ENCODE data around the gene PRDM5. TPM values are rescaled to one million over a fixed set of nuclear protein-coding genes. Genes with fewer than 3 reads are reported as not detected.

PRDM5 gene
- total RNA-seq, 1 experiment from 2014 or later: 1.4 TPM

DNA sequence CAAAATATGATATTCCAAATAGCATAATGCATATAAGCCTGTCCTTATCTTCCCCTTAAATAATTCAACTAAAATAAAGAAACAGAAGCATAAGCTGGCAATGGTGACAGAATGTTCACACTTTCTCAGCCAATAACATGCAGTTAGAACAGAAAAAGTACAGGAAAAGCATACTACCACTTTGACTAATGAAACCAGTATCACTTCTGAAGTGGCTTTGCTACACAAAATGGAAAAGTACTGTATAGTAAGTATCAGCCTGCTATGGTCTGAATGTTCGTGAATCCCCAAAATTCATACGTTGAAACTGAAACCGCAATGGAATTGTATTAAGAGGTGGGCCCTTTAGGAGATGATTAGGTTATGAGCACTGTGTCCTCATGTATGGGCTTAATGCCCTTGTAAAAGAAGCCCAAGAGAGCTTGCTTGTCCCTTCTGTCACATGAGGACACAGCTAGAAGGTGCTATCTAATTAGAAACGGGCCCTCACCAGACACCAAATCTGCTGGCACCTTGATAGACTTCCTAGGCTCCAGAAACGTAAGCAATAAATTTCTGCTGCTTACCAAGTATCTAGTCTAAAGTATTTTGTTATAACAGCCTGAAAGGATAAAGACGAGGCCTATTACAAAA, 102.6 kb downstream of the PRDM5 start:
- Histone ChIP-seq H3K79me2 (ENCODE audit: low read length) (no peaks in the 10 kb centered on the region), H2AFZ (ENCODE audit: low read length) (no peak overlapping the region; the same call in 1 of the 2 replicates), H3K36me3 (ENCODE audit: insufficient read depth, low read length) (no peaks in the 10 kb centered on the region), H3K9me2 (replicated peaks; ENCODE audit: insufficient read depth, low read length) (no peaks in the 10 kb centered on the region), H3K9me3 (ENCODE audit: low read length) (no peaks in the 10 kb centered on the region), H3K9ac (ENCODE audit: low read length) (no peak overlapping the region), H3K27ac (ENCODE audit: low read length) (no peak overlapping the region), H4K20me1 (ENCODE audit: insufficient read depth, low read depth, low read length) (no peaks in the 10 kb centered on the region), H3K4me2 (ENCODE audit: low read depth, low read length, poor library complexity, severe bottlenecking) (no peak overlapping the region), H3K4me3 (ENCODE audit: low read length) (no peak overlapping the region), H3K4me1 (ENCODE audit: low read length) (peaks cover 13% of the 10 kb centered on the region), H3K27me3 (ENCODE audit: low read length) (no peaks in the 10 kb centered on the region)
- no peak for DNase-seq

DNA sequence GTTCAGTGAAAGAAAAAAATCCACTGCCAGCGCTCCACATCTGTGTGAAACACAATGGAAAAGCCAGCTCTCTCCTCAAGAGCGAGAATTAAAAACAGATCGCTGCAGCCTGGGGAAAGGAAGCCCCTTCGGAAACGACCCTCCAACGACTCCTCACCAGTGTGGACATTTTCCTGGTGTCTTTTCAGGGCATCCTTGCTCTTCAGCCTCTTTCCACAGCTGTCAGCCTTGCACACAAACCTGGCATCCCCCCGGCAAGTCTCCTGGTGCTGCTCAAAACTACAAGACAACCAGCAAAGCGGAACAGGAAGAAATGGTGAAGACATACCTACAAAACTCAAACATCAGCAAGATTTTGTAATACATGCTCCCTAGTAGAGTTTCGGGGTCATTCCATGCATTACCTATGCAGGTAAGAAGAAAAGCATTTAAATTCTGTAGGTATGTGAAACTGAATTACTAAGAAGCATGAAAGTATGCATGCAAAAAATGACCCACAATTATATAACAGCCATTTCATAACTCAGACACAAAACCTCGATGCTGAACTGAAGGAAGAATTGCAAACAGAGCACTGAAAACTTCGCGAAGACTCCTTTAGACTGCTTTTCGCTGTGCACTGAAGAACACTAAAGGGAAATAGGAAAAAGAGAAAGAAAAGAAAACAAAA, 106.1 kb downstream of the PRDM5 start:
- no peak for DNase-seq
- H3K4me1 ChIP-seq (ENCODE audit: low read length): peaks cover 7% of the 10 kb centered on the region; the same call in 1 of the 2 replicates
- H3K4me2 ChIP-seq (ENCODE audit: low read depth, low read length, poor library complexity, severe bottlenecking): peak overlapping the region; percentile 58
- H3K36me3 ChIP-seq (ENCODE audit: insufficient read depth, low read length): no peaks in the 10 kb centered on the region
- H3K27me3 ChIP-seq (ENCODE audit: low read length): no peaks in the 10 kb centered on the region
- no peaks in the 10 kb centered on the region for H3K79me2 ChIP-seq (ENCODE audit: low read length)
- peak overlapping the region; percentile 85 for H2AFZ ChIP-seq (ENCODE audit: low read length)
- no peaks in the 10 kb centered on the region for H3K9me3 ChIP-seq (ENCODE audit: low read length)
- H3K9ac ChIP-seq (ENCODE audit: low read length): peak overlapping the region; percentile 26
- no peak overlapping the region for H3K27ac ChIP-seq (ENCODE audit: low read length)
- H3K9me2 ChIP-seq (replicated peaks; ENCODE audit: insufficient read depth, low read length): no peaks in the 10 kb centered on the region
- H4K20me1 ChIP-seq (ENCODE audit: insufficient read depth, low read depth, low read length): no peaks in the 10 kb centered on the region
- peak overlapping the region; percentile 49 for H3K4me3 ChIP-seq (ENCODE audit: low read length)

DNA sequence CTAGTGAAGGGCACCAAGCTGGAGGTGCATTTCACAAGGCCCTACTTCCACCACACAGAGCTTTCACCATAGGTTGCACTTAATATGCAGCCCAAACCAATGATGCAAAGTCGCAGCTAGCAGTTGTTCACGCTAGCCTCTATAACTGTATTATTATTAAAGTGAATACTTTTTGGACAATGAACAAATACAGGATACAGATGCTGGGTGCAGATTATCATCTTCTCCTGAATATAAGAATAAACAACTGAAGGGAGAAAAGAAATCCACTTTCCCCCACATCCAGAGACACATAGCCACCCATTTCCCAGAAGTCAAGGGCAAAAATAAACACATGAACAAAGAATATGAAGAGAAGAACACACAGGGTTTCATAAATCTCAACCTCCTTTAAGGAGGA, 107.2 kb downstream of the PRDM5 start:
- H3K4me3 ChIP-seq (ENCODE audit: low read length): no peak overlapping the region
- no peak for DNase-seq
- no peak overlapping the region for H3K4me2 ChIP-seq (ENCODE audit: low read depth, low read length, poor library complexity, severe bottlenecking)
- H2AFZ ChIP-seq (ENCODE audit: low read length): peak overlapping the region; percentile 62; the same call in 1 of the 2 replicates
- H3K9me2 ChIP-seq (replicated peaks; ENCODE audit: insufficient read depth, low read length): no peaks in the 10 kb centered on the region
- H3K9ac ChIP-seq (ENCODE audit: low read length): no peak overlapping the region
- no peaks in the 10 kb centered on the region for H3K27me3 ChIP-seq (ENCODE audit: low read length)
- no peaks in the 10 kb centered on the region for H3K79me2 ChIP-seq (ENCODE audit: low read length)
- no peaks in the 10 kb centered on the region for H3K9me3 ChIP-seq (ENCODE audit: low read length)
- no peaks in the 10 kb centered on the region for H4K20me1 ChIP-seq (ENCODE audit: insufficient read depth, low read depth, low read length)
- H3K27ac ChIP-seq (ENCODE audit: low read length): no peak overlapping the region
- no peaks in the 10 kb centered on the region for H3K36me3 ChIP-seq (ENCODE audit: insufficient read depth, low read length)
- peaks cover 7% of the 10 kb centered on the region; the same call in 1 of the 2 replicates for H3K4me1 ChIP-seq (ENCODE audit: low read length)

- Histone ChIP-seq H3K9me2 (replicated peaks; ENCODE audit: insufficient read depth, low read length) (no peaks in the 10 kb centered on the region), H3K27ac (ENCODE audit: low read length) (no peak overlapping the region), H3K79me2 (ENCODE audit: low read length) (no peaks in the 10 kb centered on the region), H3K27me3 (ENCODE audit: low read length) (no peaks in the 10 kb centered on the region), H3K4me3 (ENCODE audit: low read length) (no peak overlapping the region), H4K20me1 (ENCODE audit: insufficient read depth, low read depth, low read length) (no peaks in the 10 kb centered on the region), H3K4me1 (ENCODE audit: low read length) (peaks cover 7% of the 10 kb centered on the region; the same call in 1 of the 2 replicates), H3K36me3 (ENCODE audit: insufficient read depth, low read length) (no peaks in the 10 kb centered on the region), H3K4me2 (ENCODE audit: low read depth, low read length, poor library complexity, severe bottlenecking) (no peak overlapping the region), H3K9me3 (ENCODE audit: low read length) (no peaks in the 10 kb centered on the region), H3K9ac (ENCODE audit: low read length) (no peak overlapping the region), H2AFZ (ENCODE audit: low read length) (peak overlapping the region; percentile 62; the same call in 1 of the 2 replicates)
- DNase-seq: no peak
These were observed 107.6 kb downstream of the PRDM5 start for GRCh38 chr4:120814886-120815285.

DNA sequence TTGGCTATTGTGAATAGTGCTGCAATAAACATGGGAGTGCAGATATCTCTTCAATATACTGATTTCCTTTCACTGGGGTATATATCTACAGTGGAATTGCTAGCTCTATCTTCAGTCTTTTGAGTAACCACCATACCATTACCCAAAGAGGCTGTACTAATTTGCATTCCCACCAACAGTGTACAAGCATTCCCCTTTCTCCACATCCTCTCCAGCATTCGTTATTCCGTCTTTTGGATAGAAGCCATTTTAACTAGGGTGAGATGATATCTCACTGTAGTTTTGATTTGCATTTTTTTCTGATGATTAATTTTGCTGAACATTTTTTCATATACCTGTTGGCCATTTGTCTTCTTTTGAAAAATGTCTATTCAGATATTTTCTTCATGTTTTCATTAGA, 110.3 kb downstream of the PRDM5 start:
- no peaks in the 10 kb centered on the region for H4K20me1 ChIP-seq (ENCODE audit: insufficient read depth, low read depth, low read length)

DNA sequence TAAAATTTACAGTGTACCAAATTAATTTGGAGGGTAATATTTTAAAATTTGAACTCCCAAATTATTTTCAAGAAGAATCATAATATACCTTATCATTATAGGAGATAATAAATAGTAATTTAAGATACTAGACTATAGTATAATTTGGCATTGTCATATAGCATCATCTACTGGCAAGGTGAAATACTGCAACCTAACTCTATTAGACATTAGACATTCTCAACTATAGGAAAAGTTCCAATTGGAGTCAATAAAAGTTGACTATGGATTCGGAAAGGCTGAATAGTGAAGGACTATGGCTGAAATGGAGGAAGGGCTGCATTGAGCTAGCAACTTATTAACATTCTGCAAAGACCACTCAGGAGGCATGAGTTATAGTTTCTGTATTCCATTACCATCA, 113.0 kb downstream of the PRDM5 start:
- Histone ChIP-seq H3K4me3 (ENCODE audit: low read length) (no peak overlapping the region), H2AFZ (ENCODE audit: low read length) (no peak overlapping the region), H3K4me2 (ENCODE audit: low read depth, low read length, poor library complexity, severe bottlenecking) (no peak overlapping the region), H4K20me1 (ENCODE audit: insufficient read depth, low read depth, low read length) (no peaks in the 10 kb centered on the region), H3K27ac (ENCODE audit: low read length) (no peak overlapping the region), H3K9me3 (ENCODE audit: low read length) (no peaks in the 10 kb centered on the region), H3K36me3 (ENCODE audit: insufficient read depth, low read length) (no peaks in the 10 kb centered on the region), H3K4me1 (ENCODE audit: low read length) (no peaks in the 10 kb centered on the region), H3K27me3 (ENCODE audit: low read length) (no peaks in the 10 kb centered on the region), H3K9ac (ENCODE audit: low read length) (no peak overlapping the region), H3K79me2 (ENCODE audit: low read length) (no peaks in the 10 kb centered on the region), H3K9me2 (replicated peaks; ENCODE audit: insufficient read depth, low read length) (no peaks in the 10 kb centered on the region)
- peak; percentile 53 for DNase-seq

More for the DNA sequence above, 110.3 kb downstream of the PRDM5 start:
- no peak overlapping the region for H3K27ac ChIP-seq (ENCODE audit: low read length)
- no peaks in the 10 kb centered on the region for H3K9me3 ChIP-seq (ENCODE audit: low read length)
- H3K4me1 ChIP-seq (ENCODE audit: low read length): peaks cover 7% of the 10 kb centered on the region; the same call in 1 of the 2 replicates
- no peak overlapping the region for H2AFZ ChIP-seq (ENCODE audit: low read length)
- H3K79me2 ChIP-seq (ENCODE audit: low read length): no peaks in the 10 kb centered on the region
- H3K4me3 ChIP-seq (ENCODE audit: low read length): no peak overlapping the region
- no peak for DNase-seq
- H3K4me2 ChIP-seq (ENCODE audit: low read depth, low read length, poor library complexity, severe bottlenecking): no peak overlapping the region
- H3K9ac ChIP-seq (ENCODE audit: low read length): no peak overlapping the region
- no peaks in the 10 kb centered on the region for H3K9me2 ChIP-seq (replicated peaks; ENCODE audit: insufficient read depth, low read length)
- no peaks in the 10 kb centered on the region for H3K27me3 ChIP-seq (ENCODE audit: low read length)
- H3K36me3 ChIP-seq (ENCODE audit: insufficient read depth, low read length): no peaks in the 10 kb centered on the region

GRCh38 chr4:120808475-120809141, 113.9 kb downstream of the PRDM5 start:
- H3K27me3 ChIP-seq (ENCODE audit: low read length): no peaks in the 10 kb centered on the region
- H3K4me2 ChIP-seq (ENCODE audit: low read depth, low read length, poor library complexity, severe bottlenecking): no peak overlapping the region
- no peak for DNase-seq
- H3K9ac ChIP-seq (ENCODE audit: low read length): no peak overlapping the region
- H3K79me2 ChIP-seq (ENCODE audit: low read length): no peaks in the 10 kb centered on the region
- no peaks in the 10 kb centered on the region for H4K20me1 ChIP-seq (ENCODE audit: insufficient read depth, low read depth, low read length)
- H3K27ac ChIP-seq (ENCODE audit: low read length): no peak overlapping the region
- no peak overlapping the region for H3K4me3 ChIP-seq (ENCODE audit: low read length)
- H2AFZ ChIP-seq (ENCODE audit: low read length): no peak overlapping the region
- no peaks in the 10 kb centered on the region for H3K9me2 ChIP-seq (replicated peaks; ENCODE audit: insufficient read depth, low read length)
- no peaks in the 10 kb centered on the region for H3K4me1 ChIP-seq (ENCODE audit: low read length)
- no peaks in the 10 kb centered on the region for H3K9me3 ChIP-seq (ENCODE audit: low read length)
- no peaks in the 10 kb centered on the region for H3K36me3 ChIP-seq (ENCODE audit: insufficient read depth, low read length)

DNA sequence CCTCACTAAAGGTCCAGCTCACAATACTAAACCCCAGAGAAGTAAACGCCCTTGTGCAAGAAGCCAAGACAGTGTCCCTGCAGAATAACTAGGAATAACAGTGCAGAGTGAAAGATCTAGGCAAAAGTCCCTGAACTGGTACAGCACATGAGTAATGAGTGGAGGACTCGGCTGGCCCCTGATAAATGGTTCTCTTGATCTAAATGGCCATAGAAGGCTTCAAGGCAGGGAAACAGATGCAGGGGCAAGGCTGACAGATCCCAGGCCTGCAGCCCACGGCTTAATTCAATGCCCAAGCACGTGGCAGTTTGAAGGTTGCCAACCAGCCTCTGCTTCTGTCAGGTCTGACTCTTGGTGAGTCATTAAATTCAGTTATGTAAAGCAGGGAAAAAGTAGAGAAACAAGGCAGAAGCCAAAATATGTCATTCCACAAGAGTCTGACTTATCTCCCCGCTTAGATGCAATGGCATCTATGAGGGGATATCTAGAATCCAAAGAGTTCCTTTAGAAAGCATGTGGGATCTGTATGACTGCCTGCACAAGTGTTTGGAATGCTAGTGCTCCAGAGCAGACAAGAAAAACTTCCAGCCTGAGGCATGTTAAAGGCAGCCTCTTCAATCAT, 121.3 kb downstream of the PRDM5 start:
- no peak for DNase-seq
- Histone ChIP-seq H3K9me3 (ENCODE audit: low read length) (no peaks in the 10 kb centered on the region), H3K4me3 (ENCODE audit: low read length) (no peak overlapping the region), H3K36me3 (ENCODE audit: insufficient read depth, low read length) (no peaks in the 10 kb centered on the region), H3K4me2 (ENCODE audit: low read depth, low read length, poor library complexity, severe bottlenecking) (no peak overlapping the region), H3K79me2 (ENCODE audit: low read length) (no peaks in the 10 kb centered on the region), H3K9ac (ENCODE audit: low read length) (no peak overlapping the region), H3K27ac (ENCODE audit: low read length) (no peak overlapping the region), H2AFZ (ENCODE audit: low read length) (no peak overlapping the region), H3K9me2 (replicated peaks; ENCODE audit: insufficient read depth, low read length) (no peaks in the 10 kb centered on the region), H3K27me3 (ENCODE audit: low read length) (no peaks in the 10 kb centered on the region), H3K4me1 (ENCODE audit: low read length) (no peaks in the 10 kb centered on the region), H4K20me1 (ENCODE audit: insufficient read depth, low read depth, low read length) (no peaks in the 10 kb centered on the region)

Data from Karpas-422 (cell line).